C1 segment of cervical spinal cord (tissue), 14 donors: ENCODE measurements around the gene GRK1.

Experiments
- DNase-seq, 14 donors: peaks; one replicate each; lab custom pipeline; 2025; lab: John Stamatoyannopoulos, UW

GRK1 gene

DNA sequence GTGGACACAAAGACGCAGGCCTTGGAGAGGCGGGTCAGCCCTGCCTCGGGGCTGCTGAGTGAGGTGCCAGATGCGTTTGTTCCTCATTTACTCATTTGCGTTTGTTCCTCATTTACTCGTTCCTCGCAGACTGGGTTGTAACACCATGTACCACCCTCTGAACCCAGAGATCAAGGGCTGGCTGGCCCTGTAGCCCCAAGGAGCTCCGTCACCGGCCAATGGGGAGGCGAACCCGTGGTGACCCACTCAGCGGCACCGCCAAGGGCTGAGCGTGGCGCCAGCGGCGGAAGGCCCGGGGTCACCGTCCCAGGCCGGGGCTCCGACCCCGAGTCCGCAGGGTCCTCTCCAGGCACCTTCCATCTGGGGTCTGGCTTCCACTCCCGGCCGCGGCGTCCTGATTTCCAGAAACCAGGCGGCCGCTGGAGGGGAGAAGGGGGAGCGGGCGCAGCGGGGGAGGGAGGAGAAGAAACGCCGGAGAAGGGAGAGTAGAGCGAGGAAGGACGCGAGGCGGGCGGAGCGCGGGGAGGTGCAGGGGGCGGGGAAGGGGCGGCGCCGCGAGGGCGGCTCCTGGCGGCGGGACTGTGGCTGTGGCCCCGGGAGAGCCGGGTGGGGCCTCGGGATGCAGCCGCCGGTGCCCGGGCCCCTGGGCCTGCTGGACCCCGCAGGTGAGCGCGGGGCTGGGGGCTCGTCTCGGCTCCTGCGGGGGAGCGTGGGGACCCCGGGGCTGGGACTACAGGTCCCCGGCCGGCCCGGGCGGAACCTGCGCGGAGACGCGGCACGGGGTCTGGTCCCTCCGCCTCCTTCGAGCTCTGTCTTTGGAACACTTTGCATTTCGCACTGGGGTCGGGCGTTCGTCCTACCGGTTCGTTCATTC, 91.9 kb downstream of the GRK1 start, which contains the start of gene TMEM255B:
Gene TMEM255B (plus strand): TSS at position 576 of the 874 bp plus-strand sequence. CDS start 44 bp downstream, at position 620.
- peak; percentile 15 to 80 (median 56) for DNase-seq

DNA sequence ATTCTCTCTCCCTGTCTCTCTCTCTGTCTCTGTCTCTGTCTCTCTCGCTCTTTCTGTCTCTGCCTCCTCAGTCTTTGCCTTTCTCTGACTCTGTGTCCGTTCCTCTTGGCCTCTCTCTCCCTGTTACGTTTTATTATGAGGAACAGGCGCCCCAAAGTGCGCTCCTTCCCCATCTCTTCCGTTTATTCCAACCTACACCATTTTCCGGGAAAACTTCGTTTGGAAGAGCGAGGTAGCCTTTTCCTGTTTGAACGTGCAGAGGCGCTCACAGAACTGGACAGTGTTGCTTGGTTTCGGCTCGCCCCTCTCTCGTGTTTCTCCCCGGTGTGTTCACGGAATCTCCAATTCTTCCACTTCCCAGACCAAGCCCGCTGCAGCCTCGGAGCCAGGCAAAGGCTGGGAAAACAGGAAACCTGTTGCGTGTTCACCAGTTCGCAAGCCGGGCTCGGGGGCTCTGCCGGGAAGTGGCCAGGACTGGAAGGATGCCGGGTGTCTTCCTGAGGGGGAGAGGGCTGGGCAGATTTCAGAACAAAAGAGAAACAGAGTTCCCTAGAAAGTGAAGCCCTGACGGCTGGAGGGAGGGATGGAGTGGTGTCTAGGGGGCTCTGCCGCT, 92.6 kb downstream of the GRK1 start:
- DNase-seq, result peak in 3 of 14 donors; percentile 16 to 41 (median 35)

DNA sequence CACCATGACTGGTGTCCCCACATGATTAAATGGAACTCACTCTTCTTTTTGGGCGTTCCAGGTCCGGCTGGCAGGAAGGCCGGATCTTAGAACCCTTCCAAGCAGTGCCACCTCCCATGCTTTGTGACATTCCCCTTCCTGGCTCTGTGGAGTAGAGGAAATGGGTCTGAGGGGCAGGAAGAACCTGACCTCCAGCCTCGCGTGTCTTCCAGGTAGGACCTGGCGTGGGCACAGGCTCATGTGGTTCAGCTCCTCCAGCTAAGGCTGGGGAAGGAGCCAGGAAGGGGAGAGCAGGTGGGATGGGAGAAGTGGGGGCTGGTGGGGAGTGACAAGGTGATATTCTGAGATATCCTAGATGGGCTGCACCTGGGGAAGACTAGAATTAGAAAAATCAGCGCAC, 94.1 kb downstream of the GRK1 start:
- DNase-seq, result no peak

DNA sequence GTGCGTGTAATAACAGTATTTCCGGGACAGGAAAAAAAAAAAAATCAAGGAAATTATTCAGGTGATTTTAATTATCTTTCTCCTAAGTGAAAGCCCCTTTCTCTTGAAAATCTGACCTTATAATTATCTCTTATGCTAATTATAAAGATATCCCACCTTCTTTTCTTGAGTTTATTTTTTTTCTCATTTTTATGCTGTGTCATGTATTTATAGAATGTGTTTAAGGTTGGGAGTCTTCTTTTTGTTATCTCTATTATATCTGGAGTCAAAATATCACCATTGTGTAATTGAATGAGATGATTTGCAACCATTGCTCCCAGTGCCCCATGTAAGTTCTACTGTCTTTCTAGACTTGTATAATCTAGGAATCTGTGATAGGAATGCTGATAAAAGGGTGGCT, 95.1 kb downstream of the GRK1 start:
- DNase-seq, result no peak

DNA sequence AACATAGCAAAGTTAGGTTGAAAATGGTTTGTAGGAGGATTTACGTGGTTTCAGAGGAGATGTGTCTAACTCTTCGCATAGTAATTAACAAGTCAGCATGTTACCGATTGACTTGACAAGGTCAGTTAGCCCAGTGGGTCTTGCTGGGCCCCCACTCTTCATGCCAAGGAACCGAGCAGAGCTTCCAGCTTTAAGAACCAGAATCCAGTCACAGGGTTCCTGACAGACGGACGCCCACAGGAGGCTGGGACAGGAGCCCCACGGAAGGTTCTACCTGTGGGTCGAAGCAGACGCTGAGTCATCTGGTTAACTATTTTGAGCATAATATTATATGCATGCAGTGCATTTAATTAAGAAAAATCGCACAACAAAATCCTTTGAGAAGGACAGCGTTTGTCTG, 95.5 kb downstream of the GRK1 start:
- DNase-seq, result no peak

DNA sequence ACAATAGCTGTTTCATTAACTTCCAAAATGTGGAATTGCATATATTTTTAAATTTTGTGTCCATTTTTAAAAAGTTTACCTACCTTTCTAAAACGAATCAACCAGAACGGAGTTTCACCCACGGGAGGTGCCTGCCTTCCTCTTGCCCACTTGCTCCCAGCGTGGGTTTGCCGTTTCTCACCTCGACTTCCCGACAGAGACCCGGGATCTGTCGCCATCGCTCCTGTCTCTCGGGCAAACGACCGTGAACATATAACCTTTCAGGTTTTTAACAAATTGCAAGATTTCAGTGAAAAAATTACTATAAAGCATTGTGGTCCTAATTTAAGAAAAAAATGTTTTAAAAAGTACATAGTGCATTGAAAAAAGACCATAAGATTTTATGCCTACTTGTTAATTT, 96.2 kb downstream of the GRK1 start:
- no peak for DNase-seq

DNA sequence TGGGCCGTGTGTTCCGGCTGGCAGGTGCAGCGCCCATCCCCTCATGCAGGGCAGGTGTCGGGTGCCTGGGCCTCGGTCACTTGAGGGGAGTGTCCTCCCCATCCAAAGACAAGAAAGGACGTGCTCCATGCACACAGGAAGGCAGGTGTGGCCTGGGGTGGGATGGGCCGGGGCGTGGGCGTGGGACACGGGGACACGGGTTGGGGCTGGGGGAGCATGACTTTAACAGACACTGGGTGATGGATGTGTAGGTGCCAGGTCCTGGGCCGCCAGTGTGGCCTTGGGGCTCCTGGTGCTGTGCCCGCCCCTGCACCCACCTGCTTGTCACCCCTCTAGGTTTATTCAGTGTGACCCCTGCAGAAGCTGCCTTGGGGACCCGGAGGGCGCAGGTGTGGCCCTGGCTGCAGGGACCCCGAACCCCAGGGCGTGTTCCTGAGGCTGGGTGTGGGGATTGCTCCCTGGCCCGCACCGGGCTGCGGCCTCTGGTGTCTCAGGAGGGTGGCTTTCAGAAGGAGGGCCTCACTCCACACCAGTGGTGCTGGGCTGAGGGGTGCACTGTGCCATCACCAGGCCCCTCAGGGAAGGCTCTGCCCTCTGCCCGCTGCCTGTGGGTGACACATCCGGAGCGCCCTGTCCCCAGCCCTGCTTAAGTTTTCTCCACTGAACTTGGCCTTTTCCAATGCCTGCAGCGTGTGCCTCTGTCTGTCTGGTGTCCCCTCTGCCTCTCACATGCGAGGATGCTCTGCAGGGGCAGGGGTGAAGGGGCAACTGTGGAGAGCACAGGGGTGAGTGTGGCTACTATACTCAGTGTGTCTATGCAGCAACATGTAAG, 97.2 kb downstream of the GRK1 start:
- DNase-seq, result no peak

DNA sequence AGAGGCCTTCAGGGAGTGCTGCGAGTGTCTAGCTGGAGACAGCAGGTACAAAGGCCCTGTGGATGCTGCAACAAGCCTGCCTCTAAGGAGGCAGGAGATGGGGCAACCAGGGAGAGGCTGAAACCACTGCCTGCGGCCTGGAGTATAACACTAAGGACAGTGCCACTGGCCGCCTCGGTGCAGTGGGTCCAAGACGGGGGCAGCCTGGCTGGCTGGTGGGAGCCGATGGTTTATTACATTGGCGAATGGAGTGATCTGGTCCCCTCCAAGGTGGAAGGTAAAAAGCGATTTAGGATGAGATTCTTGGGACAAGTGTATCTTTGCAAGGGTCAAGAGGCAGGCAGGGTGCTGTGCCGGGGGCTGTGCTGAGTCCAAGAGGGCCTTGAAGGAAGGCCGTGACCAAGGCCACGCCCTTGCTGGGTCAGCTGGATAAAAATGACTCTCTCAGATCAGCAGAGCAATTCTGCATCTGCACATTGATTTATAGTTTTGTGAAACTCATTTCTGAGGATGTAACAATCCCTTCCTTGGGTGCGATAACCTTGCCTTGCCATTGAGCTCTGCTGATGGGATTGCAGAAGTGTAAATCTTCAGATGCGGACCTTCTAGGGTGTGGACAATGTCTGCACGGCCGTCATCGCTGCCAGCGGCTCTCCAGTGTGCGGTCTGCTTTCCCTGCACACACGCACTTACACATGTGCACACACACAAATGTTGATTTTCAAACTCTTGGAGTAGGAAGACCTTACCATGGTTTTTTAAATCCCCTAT, 98.0 kb downstream of the GRK1 start:
- no peak for DNase-seq

DNA sequence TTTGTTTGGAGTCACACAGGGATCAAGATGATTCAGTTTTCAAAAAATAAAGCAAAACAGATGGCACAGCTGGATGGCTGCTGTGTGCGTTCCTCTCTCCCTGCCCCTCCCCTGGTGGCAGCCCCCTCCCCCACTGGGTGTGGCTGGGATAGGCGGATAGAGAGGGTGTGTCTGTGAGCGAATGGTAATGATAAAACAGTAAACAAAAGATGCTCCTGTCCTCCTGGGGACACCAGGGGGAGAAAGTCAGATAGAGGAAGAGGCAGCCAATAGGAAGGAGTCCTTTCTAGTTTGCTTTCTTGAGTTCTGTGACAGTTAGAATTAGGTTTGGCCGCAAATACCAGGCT, 98.5 kb downstream of the GRK1 start:
- DNase-seq, result no peak

DNA sequence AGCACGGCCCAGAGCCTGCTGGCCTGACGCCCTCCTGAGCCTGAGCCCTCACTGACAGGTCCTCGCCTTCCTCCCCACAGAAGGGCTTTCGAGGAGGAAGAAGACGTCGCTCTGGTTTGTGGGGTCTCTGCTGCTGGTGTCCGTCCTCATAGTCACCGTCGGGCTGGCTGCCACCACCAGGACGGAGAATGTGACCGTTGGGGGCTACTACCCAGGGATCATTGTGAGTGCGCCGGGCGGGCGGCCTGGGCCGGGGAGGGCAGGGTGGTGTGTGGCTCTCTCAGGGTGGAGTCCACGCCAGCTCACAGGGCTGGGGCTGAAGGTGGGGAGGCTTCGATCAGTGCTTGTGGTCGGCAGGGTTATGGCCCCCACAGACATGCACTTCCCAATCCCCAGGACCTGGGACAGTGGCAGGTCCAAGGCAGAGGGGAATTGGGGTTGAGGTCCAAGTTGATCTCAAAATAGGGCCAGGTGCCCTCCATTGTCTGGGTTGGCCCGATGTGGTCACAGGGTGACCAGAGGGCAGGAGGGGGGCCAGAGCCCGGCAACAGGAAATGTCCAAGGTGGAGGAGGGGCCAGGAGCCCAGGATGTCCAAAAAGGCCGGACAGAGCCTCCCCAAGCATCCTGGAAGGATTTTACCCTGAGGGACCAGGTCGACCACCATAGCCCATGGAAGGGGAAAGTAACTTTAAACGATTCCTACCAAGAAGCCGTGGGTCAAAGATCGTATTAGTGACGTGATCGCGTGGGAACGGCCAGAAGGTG, 99.2 kb downstream of the GRK1 start:
- DNase-seq, result no peak

DNA sequence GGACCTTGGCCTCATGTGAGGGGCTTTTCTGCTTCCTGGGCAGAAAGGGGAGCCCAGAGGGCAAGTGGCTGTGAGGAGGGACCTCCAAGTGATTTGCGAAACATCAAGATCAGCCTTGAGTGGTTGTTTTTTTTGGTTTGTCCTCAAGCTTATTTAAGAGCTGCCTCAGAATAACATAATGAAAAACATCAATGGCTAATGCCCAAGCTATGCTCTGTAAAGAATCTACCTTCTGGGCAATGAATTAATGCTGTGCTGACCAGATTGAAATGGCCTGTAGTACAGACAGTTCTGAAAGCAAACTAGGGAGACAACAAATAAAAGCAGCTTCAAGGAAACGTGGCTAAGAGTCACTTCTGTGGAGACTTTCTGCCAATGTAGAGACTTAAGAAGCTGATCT, 100.3 kb downstream of the GRK1 start:
- DNase-seq, result no peak

DNA sequence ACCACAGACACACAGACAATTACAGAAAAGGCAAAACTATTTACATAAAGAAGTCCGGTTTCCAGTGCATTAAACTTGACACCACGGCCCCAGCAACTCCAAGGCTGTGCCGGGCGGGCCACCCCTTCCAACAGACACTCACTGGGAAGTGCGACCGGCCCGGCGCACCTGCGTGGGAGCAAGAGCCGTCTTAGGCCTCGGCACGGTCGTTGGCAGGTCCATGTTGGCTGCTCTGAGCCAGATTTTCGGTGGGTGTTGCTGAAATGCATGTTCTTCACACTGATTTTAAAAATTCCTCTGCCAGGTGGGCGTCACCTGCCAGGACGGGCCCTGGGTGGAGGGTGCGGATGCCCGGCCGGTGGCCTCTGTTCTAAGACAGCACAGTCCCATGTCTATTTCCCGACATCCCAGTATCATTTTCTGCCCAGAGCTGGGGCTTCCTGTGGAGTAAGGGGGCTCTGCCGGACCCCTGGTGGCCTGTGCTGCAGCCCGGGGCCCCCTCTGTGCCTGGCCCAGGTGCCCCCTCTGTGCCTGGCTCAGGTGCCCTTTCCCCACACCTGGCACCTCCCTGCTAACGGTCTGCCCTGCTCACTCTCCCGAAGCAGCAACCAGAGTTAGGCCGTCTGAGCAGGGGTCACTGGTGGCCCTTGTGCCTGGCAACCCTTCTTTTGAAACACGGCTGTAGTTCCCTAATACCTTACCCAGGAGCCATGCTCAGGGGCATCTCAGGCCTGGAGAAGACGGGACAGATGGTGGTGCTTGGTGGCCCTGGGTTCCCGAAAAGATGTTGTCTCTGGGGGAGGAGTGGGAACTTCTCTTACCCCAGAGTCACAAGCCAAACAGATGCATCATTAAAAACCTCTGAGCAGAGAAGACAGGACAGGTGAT, 101.2 kb downstream of the GRK1 start:
- no peak for DNase-seq

DNA sequence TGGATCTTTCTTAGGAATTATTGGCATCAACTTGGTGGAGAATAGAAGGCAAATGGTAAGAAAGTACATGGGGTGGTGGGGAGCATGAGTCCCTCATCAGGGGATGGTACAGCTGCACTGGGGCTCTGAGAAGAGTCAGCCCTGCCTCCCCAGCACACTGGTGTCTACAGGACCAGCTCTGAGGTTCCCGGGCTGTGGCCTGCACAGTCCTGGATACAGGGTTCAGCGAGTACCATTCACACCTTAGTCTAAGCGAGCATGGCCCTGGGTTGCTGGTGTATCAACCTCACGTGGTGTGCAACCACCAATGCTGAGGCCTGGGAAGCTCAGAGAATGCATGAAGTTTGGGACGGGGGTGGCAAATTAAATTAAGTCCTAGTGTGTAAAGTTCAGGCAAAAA, 102.1 kb downstream of the GRK1 start:
- DNase-seq, result no peak

DNA sequence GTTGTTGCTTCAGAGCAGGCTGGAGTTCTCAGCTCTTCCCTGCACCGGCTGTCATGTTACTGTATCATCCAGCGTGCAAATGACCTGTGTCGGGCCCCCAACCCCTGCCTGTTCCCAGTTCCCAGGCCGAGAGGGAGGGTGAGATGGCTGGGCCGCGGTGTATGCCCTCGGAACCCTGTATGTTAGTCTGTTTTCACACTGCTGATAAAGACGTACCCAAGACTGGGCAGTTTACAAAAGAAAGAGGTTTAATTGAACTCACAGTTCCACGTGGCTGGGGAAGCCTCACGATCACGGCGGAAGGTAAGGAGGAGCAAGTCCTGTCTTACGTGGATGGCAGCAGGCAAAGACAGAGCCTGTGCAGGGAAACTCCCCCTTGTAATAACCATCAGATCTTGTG, 102.9 kb downstream of the GRK1 start:
- DNase-seq, result no peak

DNA sequence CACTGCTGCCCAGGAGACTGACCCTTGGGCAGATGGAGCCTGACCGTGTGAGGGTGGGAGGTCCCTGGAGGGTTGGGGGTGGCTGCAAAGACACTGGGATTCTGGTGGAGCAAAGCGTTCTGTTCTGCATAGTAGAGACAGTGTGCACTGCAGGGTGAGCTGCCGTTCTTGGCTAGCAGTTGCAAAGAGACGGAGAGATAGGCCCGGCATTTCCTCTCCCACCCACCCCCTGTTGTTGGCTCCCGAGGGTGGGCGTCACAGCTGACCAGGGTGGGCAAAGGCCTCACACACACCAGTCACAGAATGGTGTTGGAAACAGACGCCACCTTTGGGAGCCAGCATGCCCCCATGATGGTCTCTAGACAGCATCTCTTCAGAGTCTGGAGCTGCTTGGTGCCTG, 103.4 kb downstream of the GRK1 start:
- no peak for DNase-seq

DNA sequence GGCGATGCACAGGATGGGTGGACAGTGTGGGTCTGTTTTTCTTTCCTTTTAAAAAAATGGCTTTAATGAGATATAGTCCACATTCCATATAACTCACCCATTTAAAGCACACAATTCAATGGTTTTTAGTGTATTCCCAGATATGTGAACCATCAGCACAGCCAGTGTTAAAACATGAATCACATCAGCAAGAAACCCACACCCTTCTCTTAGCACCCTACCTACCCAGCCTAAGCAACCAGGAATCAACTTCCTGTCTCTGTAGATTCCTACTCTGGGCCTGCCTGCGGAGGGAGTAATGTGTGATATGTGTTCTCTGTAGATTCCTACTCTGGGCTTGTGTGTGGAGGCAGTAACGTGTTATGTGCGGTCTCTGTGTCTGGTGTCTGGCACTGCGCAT, 103.9 kb downstream of the GRK1 start:
- DNase-seq, result no peak

DNA sequence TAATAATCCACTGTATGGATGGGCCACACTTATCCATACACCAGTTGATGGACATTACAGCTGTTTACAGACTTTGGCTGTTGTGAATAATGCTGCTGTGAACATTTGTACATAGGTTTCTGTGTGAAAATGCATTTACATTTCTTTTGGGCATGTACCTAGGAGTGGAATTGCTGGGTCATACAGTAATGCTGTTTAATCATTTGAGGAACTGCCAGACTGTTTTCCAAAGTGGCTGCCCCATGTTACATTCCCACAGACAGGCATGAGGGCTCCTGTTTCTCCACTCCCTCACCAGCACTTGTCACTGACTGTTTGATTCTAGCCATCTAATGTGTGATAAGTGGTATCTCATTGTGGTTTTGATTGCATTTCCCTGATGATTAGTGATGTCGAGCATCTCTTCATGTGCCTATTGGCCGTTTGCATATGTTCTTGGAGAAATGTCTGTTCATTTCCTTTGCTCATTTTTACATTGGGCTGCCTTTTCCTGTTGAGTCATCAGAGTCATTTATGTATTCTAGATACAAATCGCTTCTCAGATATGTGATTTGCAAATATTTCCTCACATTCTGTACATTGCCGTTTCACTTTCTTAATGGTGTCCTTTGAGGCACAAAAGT, 104.8 kb downstream of the GRK1 start:
- no peak for DNase-seq

DNA sequence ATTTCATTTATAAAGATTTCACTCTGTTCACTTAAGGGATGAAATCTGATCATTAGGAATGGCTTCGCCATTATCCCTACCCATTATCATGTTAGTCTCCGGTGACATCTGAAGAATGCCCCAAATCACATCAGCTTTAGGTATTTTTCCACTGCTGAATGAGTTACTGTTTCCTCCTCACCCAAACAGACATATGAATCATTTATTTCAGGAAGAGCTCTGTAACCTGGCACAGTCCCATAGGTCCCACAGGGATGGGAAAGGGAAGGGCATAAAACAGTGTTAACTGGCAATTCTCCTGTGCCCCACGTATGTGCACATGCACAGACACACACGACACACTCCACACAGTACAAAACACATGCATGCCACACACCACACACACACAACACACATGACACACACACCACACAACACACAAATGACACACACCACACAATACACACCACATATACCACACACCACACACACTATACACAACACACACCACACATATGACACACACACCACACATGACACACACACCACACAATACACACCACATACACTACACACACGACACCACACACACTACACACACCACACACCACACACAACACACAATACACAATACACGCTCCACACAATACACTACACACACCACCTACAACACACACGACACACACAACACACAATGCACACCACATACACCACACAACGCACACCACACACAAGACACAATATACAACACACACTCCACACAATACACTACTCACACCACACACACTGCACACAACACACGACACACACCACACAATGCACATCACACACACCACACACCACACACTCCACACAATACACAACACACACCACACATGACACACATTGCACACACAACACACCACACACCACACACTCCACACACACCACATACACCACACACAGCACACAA, 107.4 kb downstream of the GRK1 start:
- no peak for DNase-seq
